NCI-H2196 (cell line): Measurements from ENCODE around the gene OR4D2.

Experiments
- DNase-seq: peaks from one replicate; lab custom pipeline; 2025; ENCODE audit not compliant: unreplicated experiment; lab: John Stamatoyannopoulos, UW

OR4D2 gene

DNA sequence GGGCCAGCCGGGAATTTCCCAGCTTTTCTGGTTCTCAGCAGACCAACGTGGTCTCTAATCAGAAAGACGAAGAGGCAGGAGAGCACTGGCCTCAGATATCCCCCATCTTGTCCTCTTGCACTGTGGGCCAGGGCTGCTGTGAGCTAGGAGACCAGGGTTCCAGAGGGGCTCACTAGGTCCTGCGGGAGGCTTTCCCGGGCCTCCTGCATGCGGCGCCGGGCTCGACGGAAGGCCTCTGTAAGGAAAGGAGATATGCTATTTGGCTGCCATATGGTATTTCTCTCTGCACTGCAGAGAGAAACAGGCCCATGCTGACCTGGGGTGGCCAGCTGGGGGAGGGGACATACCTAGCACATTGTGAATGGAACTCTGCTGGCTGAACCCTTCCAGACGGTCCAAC lies 39.2 kb downstream of the OR4D2 start:
- DNase-seq = no peak

DNA sequence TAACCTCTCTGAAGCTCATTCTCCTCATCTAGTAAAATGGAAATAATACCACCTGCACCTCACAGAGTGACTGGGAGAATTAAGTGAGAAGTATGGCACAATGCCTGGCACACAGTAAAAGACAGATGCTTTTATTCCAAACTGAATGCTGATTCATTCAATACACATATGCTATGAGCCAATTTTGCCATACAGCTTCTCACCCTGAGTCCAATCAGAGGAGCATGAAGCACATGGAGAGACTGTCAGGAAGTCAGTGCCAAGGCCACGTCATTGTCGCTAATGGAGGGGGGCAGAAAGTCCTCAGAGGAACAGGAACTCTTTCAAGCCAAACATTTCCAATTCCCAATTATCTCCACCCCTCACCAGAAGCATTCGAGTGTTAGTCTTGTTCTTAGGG lies 40.7 kb downstream of the OR4D2 start:
- no peak for DNase-seq

DNA sequence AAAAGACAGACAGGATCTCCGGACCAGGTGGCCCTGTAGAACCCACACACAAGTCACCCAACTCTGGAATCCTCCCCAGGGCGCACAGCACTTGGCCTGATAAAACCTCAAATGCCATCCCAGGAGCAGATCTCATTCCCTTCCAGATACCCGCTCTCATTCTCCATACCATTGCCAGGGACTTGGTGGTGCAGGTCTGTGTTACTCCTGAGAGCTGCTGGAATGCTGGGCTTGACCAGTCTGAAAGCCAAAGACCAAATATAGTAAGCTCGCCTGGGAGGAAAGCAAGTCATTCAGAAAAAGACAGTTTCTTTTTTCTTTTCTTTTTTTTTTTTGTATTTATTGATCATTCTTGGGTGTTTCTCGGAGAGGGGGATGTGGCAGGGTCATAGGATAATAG lies 41.6 kb downstream of the OR4D2 start:
- no peak for DNase-seq

DNA sequence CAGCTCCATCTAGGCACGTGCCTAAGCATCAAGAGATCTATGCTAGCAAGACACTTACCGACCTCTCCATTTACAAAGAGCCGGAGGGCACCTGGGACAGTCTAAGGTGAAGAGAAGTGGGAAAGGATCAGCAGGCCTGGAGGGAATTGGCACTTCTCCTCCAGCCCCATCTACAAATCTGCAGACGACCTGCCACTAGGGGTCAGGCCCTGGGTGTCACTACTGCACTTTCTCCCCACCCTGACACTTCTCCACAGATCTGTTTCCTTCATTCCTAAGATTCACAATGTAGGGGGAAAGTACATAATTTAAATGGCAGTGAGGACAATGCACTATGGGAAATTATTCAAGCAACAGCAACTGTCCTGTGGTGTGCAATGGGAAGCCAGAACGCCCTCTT lies 44.1 kb downstream of the OR4D2 start:
- no peak for DNase-seq

DNA sequence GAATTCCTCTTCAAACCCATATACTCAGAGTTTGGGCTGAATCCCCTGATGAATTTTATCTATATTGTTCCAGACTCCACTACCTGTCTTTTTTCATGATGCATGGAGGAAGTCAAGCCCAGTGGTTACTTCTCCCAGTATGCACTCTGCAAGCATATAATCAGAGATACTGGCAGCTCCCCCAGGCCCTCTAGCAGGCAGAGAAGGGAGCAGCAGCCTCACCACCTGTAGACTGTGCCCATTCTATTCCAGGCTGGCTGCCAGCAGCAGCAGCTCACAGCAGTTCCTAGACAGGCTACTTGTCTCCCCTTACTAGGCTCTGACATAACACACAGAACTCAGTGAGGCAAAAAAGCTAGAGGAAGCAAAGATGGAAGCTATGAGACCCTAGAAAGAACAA lies 48.9 kb downstream of the OR4D2 start:
- DNase-seq = peak; percentile 19

DNA sequence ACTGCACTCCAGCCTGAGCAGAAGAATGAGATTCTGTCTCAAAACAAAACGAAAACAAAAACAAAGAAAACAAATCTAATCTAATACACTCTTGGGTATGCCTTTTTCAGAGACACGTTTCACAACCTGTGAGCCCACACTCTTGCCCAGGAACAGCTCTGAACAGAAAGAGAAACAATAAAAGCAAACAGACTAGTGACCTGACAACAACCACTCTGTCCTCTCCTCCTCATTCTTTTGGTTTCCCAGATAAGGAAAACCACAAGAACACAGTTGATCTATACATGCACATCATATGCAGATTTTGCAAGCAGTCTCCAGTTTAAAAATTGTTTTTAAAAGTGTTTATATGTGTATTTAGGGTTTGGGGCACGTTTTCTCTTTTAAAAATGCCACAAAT lies 51.0 kb downstream of the OR4D2 start:
- no peak for DNase-seq

DNA sequence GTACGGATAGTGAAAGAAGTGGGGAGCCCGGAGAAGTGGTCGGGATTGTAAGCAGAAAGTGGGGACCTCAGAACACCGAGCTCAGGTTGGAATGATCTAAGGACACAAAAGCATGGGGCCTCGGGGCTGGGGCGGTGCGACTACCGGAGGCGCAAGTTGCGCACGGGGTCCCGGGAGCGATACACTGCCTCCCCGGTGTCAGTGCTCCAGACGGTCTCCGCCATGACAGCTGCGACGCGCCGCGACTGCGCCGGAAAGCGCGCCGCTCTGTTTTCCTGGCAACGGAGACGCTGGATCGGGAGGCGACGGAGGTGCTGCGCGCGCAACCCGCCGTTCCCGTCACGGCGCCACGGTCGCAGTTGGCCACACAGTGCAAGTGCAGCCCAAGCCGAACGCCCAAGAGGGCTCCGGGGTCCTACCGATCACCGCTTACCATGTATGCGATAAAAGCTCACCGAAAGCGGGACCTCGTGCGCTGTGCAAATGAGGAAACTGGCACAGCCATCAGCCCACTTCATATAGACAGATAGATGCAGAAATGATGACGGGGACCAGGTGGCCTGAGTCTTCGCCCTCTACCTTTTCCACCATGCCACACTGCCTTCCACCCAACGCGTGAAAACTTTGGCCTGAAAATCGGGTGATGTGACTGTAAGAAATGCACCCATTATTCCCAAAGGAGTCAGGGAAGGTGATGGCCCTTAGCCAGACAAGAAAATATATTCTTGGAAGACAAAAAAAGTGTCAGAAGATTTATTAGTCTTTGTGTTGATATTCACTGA lies 52.4 kb downstream of the OR4D2 start, which contains the start of gene MKS1:
TSS of gene MKS1 (minus strand) at position 249 of the 782 bp plus-strand sequence. CDS start at position 224, 25 bp downstream.
- DNase-seq = peak; percentile 95

DNA sequence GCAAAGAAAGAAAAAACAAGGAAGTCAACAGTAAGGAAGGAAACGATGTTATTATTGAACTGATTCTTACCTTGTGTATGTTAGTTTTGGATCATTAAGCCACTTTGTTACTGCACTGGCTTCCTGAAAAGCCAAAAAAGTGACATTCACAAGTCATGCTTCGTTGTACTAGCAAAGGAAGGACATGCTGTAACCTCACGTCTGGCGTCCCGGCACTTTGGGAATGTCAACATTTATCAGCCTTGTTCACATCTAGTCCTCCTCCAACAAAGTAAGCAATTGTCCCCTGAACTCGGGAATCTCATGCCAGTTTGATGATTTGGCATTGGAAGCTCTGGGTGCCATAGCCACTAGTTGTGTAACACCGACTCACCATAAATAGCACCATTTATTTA lies 53.0 kb downstream of the OR4D2 start:
- DNase-seq = no peak
